ENCODE data around the gene NBPF4. TPM values are rescaled to one million over a fixed set of nuclear protein-coding genes. Genes with fewer than 3 reads are reported as not detected.
"Not testable (repeated sequence)": the region's sequence is repeated elsewhere in the genome, so short reads cannot be mapped to it uniquely, and the experiment has no call there.

NBPF4 gene
- total RNA-seq, 5 donors from 2014 or later (not counting 1 experiment from before 2014, with no cell fraction given): 0.13 TPM; not detected in 4

DNA sequence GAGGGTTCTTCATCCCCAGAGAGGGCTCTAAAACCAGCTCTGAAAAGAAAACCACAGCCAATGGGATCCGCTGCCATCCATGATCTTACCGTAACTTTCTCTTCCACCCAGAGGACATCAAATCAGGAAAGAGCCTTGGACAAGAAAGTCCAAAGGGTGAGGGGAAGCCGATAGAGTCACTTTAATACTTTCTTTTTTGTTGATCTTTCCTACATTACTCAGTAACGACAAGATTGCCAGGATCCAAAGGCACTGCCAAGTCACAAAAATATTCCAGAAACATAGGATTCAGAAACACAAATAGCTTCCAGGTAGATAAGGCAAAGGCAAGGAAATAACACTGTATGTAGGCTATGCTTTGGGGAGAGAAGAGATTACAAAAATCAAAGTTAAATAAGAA, 17.0 kb downstream of the NBPF4 start:
- H3K4me3 ChIP-seq (ENCODE audit: control insufficient read depth in 1 of 2, extremely low read depth in 1 of 2, low read length in 1 of 2); H3K27ac Mint-ChIP-seq; H3K4me3 Mint-ChIP-seq; DNase-seq; H3K27ac ChIP-seq (ENCODE audit: low read length); H3K9me3 ChIP-seq; H3K27me3 ChIP-seq (replicated peaks in 1 of 2; ENCODE audit: control insufficient read depth in 2 of 2, extremely low read depth in 1 of 2, insufficient read depth in 2 of 2, low read length in 1 of 2); H3K27me3 Mint-ChIP-seq; H3K36me3 ChIP-seq (ENCODE audit: control insufficient read depth in 2 of 2, extremely low read depth in 1 of 2, insufficient read depth in 1 of 2, low read length in 1 of 2); POLR2A ChIA-PET; ATAC-seq (replicated peaks in 1 of 4); H3K4me1 Mint-ChIP-seq; H3K9me3 Mint-ChIP-seq; H3K36me3 Mint-ChIP-seq; CTCF ChIA-PET; H3K4me1 ChIP-seq (ENCODE audit: control insufficient read depth in 1 of 2, extremely low read depth in 1 of 2, insufficient read depth in 2 of 2, low read length in 2 of 2): not testable (repeated sequence)
- no CpG with 5 or more reads among the region's 4 CpGs for WGBS (ENCODE audit: insufficient coverage)

DNA sequence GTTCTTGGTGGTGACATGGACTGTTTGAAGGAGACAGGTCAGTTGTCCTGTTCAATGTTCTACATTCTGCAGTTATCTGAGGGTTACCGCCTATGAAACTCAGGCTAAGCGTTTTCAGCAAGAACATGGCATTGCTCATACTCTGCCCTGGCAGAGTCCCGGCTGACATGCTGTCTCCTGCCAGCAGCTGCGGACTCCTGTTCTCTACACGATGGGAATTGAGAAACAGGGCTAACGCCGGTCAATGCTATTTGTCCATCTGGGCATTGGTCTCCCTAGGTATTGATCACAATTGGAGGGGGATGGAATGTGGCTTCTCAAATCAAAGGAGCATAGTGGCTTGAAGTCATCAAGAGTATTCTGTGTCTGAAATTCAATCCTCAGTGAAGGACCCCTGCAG, 20.6 kb downstream of the NBPF4 start:
- H3K36me3 Mint-ChIP-seq; DNase-seq; H3K4me3 Mint-ChIP-seq; H3K36me3 ChIP-seq (ENCODE audit: control insufficient read depth in 2 of 2, extremely low read depth in 1 of 2, insufficient read depth in 1 of 2, low read length in 1 of 2); H3K27me3 ChIP-seq (replicated peaks in 1 of 2; ENCODE audit: control insufficient read depth in 2 of 2, extremely low read depth in 1 of 2, insufficient read depth in 2 of 2, low read length in 1 of 2); H3K27me3 Mint-ChIP-seq; H3K4me3 ChIP-seq (ENCODE audit: control insufficient read depth in 1 of 2, extremely low read depth in 1 of 2, low read length in 1 of 2); H3K4me1 ChIP-seq (ENCODE audit: control insufficient read depth in 1 of 2, extremely low read depth in 1 of 2, insufficient read depth in 2 of 2, low read length in 2 of 2); H3K27ac ChIP-seq (ENCODE audit: low read length); ATAC-seq (replicated peaks in 1 of 4); H3K9me3 Mint-ChIP-seq; POLR2A ChIA-PET; H3K4me1 Mint-ChIP-seq; H3K9me3 ChIP-seq; H3K27ac Mint-ChIP-seq: not testable (repeated sequence)
- 92% methylated on average over 3 of the region's 7 CpGs for WGBS (ENCODE audit: insufficient coverage)
- CTCF ChIA-PET: interaction anchor here in 1 of 2 donors (0.5 kb wide), 1 partner anchor 337 kb away, joined by 6 read pairs; no protein-coding TSS in a partner anchor

DNA sequence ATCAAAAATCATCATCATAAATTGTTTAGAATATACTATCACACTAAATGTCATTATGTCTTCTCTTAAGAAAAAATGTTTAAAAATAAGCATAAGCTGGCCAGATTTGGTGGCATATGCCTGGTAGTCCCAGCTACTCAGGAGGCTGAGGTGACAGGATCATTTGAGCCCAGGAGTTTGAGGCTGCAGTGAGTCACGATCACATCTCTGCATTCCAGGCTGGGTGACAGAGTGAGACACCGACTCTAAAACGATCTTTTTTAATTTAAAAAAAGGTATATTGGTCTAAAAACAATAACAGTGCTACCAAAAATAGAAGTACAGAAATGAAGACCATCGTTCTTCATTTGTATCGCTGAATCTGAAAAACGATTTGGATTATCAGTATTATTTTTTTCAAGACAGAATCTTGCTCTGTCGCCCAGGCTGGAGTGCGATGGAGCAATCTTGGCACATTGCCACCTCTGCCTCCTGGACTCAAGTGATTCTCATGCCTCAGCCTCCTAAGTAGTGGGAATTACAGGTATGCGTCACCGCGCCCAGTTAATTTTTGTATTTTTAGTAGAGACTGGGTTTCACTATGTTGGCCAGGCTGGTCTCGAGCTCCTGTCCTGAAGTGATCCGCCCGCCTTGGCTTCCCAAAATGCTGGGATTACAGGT, 26.2 kb downstream of the NBPF4 start:
- CTCF ChIA-PET; DNase-seq; H3K4me1 Mint-ChIP-seq; H3K36me3 Mint-ChIP-seq; H3K27ac ChIP-seq (ENCODE audit: low read length); ATAC-seq (replicated peaks in 1 of 4); POLR2A ChIA-PET; H3K4me3 Mint-ChIP-seq; H3K4me3 ChIP-seq (ENCODE audit: control insufficient read depth in 1 of 2, extremely low read depth in 1 of 2, low read length in 1 of 2); H3K9me3 Mint-ChIP-seq; H3K4me1 ChIP-seq (ENCODE audit: control insufficient read depth in 1 of 2, extremely low read depth in 1 of 2, insufficient read depth in 2 of 2, low read length in 2 of 2); H3K36me3 ChIP-seq (ENCODE audit: control insufficient read depth in 2 of 2, extremely low read depth in 1 of 2, insufficient read depth in 1 of 2, low read length in 1 of 2); H3K27ac Mint-ChIP-seq; H3K9me3 ChIP-seq; H3K27me3 Mint-ChIP-seq; H3K27me3 ChIP-seq (replicated peaks in 1 of 2; ENCODE audit: control insufficient read depth in 2 of 2, extremely low read depth in 1 of 2, insufficient read depth in 2 of 2, low read length in 1 of 2): not testable (repeated sequence)
- 79% methylated on average over 3 of the region's 14 CpGs for WGBS (ENCODE audit: insufficient coverage)

DNA sequence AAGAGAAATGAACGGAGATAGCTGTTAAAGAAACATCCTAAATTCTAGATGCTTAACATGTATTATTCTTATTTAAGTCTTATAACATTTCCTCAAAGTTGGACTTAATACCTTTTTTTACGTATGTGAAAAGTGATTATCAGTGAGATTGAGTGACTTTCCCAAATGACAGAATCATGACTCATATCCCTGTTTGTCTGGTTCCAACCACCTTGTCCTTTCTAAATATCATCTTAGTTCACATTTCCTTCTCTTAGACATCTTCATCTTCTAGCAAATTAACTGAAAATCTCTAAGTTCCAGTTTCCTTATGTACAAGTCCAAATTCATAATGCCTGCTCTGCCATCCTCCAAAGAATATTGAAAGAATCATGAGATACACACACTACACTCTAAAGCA, 26.9 kb downstream of the NBPF4 start:
- POLR2A ChIA-PET; DNase-seq; H3K27ac Mint-ChIP-seq; H3K27me3 ChIP-seq (replicated peaks in 1 of 2; ENCODE audit: control insufficient read depth in 2 of 2, extremely low read depth in 1 of 2, insufficient read depth in 2 of 2, low read length in 1 of 2); H3K4me1 Mint-ChIP-seq; CTCF ChIA-PET; H3K9me3 Mint-ChIP-seq; ATAC-seq (replicated peaks in 1 of 4); H3K27ac ChIP-seq (ENCODE audit: low read length); H3K4me1 ChIP-seq (ENCODE audit: control insufficient read depth in 1 of 2, extremely low read depth in 1 of 2, insufficient read depth in 2 of 2, low read length in 2 of 2); H3K4me3 ChIP-seq (ENCODE audit: control insufficient read depth in 1 of 2, extremely low read depth in 1 of 2, low read length in 1 of 2); H3K36me3 ChIP-seq (ENCODE audit: control insufficient read depth in 2 of 2, extremely low read depth in 1 of 2, insufficient read depth in 1 of 2, low read length in 1 of 2); H3K4me3 Mint-ChIP-seq; H3K36me3 Mint-ChIP-seq; H3K9me3 ChIP-seq: not testable (repeated sequence)
- H3K27me3 Mint-ChIP-seq: peaks cover 7 to 11% of the 10 kb centered on the region in 2 donors
- WGBS (ENCODE audit: insufficient coverage): no CpG with 5 or more reads among the region's 2 CpGs

DNA sequence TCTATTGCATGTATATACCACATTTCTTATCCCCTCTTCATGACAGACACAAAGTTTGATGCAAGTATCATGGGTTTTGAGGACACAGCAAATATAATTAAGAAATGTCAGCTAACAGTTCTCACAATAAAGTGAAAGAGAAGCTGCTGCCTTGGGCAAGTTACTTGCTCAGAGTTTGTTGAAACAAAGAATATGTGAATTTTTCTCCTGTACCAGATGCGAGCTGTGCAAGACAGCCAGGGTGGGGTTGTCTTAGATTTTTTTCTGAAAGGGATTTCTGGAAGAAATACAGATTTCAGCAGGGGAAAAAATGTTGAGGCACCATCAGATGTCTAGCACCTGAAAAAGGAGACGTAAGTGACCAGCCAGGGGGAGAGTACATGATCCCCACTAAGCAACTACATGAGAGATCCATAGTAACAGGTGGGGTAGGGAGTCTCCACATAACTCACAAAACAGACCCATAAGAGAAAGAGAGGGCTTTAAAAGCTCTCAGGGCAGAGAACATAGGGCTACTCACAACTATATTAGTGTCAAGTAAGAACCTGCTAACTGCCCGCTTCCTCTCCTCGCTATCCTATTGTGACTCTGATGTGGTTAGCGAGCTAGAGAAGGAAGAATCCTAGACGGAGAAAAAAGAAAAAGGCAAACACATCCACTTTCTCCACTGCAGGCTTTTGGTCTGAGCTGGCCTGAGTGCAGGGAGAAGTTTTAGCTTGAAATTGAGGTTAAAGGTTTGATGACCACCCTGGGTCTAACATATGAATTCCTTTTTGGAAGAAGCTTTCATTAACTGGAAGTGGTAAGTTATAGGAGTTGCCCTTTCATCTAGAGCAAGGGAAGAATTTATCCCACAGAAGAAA, 27.6 kb downstream of the NBPF4 start:
- peaks cover 13 to 15% of the 10 kb centered on the region in 2 donors for H3K27me3 Mint-ChIP-seq
- H3K4me3 Mint-ChIP-seq; DNase-seq; H3K4me1 Mint-ChIP-seq; H3K4me1 ChIP-seq (ENCODE audit: control insufficient read depth in 1 of 2, extremely low read depth in 1 of 2, insufficient read depth in 2 of 2, low read length in 2 of 2); H3K9me3 Mint-ChIP-seq; H3K36me3 Mint-ChIP-seq; H3K27ac Mint-ChIP-seq; H3K36me3 ChIP-seq (ENCODE audit: control insufficient read depth in 2 of 2, extremely low read depth in 1 of 2, insufficient read depth in 1 of 2, low read length in 1 of 2); H3K9me3 ChIP-seq; CTCF ChIA-PET; H3K27me3 ChIP-seq (replicated peaks in 1 of 2; ENCODE audit: control insufficient read depth in 2 of 2, extremely low read depth in 1 of 2, insufficient read depth in 2 of 2, low read length in 1 of 2); H3K27ac ChIP-seq (ENCODE audit: low read length); H3K4me3 ChIP-seq (ENCODE audit: control insufficient read depth in 1 of 2, extremely low read depth in 1 of 2, low read length in 1 of 2); POLR2A ChIA-PET; ATAC-seq (replicated peaks in 1 of 4): not testable (repeated sequence)
- WGBS (ENCODE audit: insufficient coverage): no CpG with 5 or more reads among the region's 6 CpGs

DNA sequence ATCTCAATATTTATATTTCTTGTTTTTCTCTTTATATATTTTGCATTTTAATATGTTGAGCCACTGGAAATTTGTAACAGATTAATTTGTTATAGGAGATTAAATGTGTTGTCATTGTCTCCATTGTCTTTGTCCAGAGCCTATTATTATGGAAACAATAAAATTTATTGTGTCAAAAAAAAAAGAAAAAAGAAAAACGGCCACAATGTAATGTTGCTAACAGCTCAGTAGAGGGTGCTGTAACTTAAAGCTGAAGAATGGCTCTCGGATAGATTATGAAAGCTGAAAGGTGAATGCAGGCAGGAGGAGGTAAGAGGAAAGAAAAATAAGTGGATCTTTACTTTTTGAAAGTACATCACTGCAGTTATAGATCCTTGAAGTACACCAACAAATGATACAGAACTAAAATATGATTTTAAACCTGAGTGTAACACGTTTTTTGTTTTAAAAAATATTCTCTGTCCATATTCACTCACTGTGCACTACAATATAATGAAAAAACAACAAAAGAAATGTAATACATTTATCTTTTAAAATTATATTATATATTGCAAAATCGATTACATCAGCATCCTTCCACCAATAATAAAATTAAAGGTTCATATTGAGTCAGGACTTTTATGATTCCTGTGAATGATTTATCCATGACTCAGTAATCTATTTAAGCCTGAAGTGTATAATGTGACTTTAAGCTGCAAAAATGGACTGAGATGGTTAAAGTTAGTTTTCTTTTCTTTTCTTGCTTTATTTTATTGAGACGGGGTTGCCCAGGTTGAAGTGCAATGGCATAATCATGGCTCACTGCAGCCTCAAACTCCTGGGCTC, 29.0 kb downstream of the NBPF4 start:
- H3K9me3 ChIP-seq; H3K9me3 Mint-ChIP-seq; CTCF ChIA-PET; H3K4me3 ChIP-seq (ENCODE audit: control insufficient read depth in 1 of 2, extremely low read depth in 1 of 2, low read length in 1 of 2); H3K36me3 Mint-ChIP-seq; H3K27ac Mint-ChIP-seq; POLR2A ChIA-PET; H3K27me3 ChIP-seq (replicated peaks in 1 of 2; ENCODE audit: control insufficient read depth in 2 of 2, extremely low read depth in 1 of 2, insufficient read depth in 2 of 2, low read length in 1 of 2); H3K36me3 ChIP-seq (ENCODE audit: control insufficient read depth in 2 of 2, extremely low read depth in 1 of 2, insufficient read depth in 1 of 2, low read length in 1 of 2); H3K4me1 ChIP-seq (ENCODE audit: control insufficient read depth in 1 of 2, extremely low read depth in 1 of 2, insufficient read depth in 2 of 2, low read length in 2 of 2); H3K4me3 Mint-ChIP-seq; H3K27ac ChIP-seq (ENCODE audit: low read length); H3K4me1 Mint-ChIP-seq: not testable (repeated sequence)
- peak in 3 of 4 experiments; percentile 61 to 81 (median 66) for ATAC-seq (replicated peaks in 1 of 4)
- no CpG with 5 or more reads among the region's 5 CpGs for WGBS (ENCODE audit: insufficient coverage)
- peak in 1 of 35 experiments; percentile 42 for DNase-seq
- peaks cover 15 to 18% of the 10 kb centered on the region in 2 donors for H3K27me3 Mint-ChIP-seq
